Astrocyte (in vitro differentiated cells and primary cell): ENCODE data around the gene DIAPH3. TPM values are rescaled to one million over a fixed set of nuclear protein-coding genes. Genes with fewer than 3 reads are reported as not detected.

Experiments
- DNase-seq: peaks from one replicate; pipeline ENCODE4 v3.0.0-alpha.2; 2010; ENCODE audit warnings: low read depth
- FAIRE-seq: peaks from 2 replicates; lab custom pipeline; 2011; peaks lifted over from hg19 to GRCh38; lab: Jason Lieb, UNC
- H2AFZ ChIP-seq: 2 replicates; pipeline ENCODE4 v1.6.0; 2012; ENCODE audit warnings: low read depth, low read length, inconsistent platforms
- H3K27ac ChIP-seq: 2 replicates; pipeline ENCODE4 v1.5.1; 2011; ENCODE audit warnings: low read depth, low read length, inconsistent platforms
- H3K27me3 ChIP-seq: 2 replicates; pipeline ENCODE4 v1.6.0; 2011; ENCODE audit warnings: low read length, inconsistent platforms; ENCODE audit not compliant: insufficient read depth
- H3K36me3 ChIP-seq: 2 replicates; pipeline ENCODE4 v1.5.1; 2011; ENCODE audit warnings: low read length, inconsistent platforms; ENCODE audit not compliant: insufficient read depth
- H3K4me1 ChIP-seq: 2 replicates; pipeline ENCODE4 v1.5.1; 2011; ENCODE audit warnings: low read length, inconsistent platforms; ENCODE audit not compliant: insufficient read depth
- H3K4me2 ChIP-seq: 2 replicates; pipeline ENCODE4 v1.6.0; 2012; ENCODE audit warnings: low read length, inconsistent platforms
- H3K4me3 ChIP-seq: 2 replicates; pipeline ENCODE4 v1.5.1; 2011; ENCODE audit warnings: low read depth, mild to moderate bottlenecking, low read length, inconsistent platforms; ENCODE audit not compliant: insufficient read depth
- H3K79me2 ChIP-seq: 2 replicates; pipeline ENCODE4 v1.6.0; 2012; ENCODE audit warnings: mild to moderate bottlenecking, low read length, inconsistent platforms; ENCODE audit not compliant: insufficient read depth
- H3K9ac ChIP-seq: 2 replicates; pipeline ENCODE4 v1.6.0; 2012; ENCODE audit warnings: mild to moderate bottlenecking, low read length, inconsistent platforms
- H3K9me3 ChIP-seq: 2 replicates; pipeline ENCODE4 v1.5.1; 2012; ENCODE audit warnings: low read depth, mild to moderate bottlenecking, low read length, inconsistent platforms; ENCODE audit not compliant: insufficient read depth
- H4K20me1 ChIP-seq: 2 replicates; pipeline ENCODE4 v1.6.0; 2012; ENCODE audit warnings: low read length, inconsistent platforms; ENCODE audit not compliant: insufficient read depth
- H3K27ac Mint-ChIP-seq: one replicate; pipeline ENCODE4 v1.8.0; 2021; ENCODE audit warnings: mild to moderate bottlenecking, mixed read lengths; ENCODE audit not compliant: unreplicated experiment
- H3K27me3 Mint-ChIP-seq: one replicate; pipeline ENCODE4 v1.8.0; 2021; ENCODE audit warnings: low read depth, mixed read lengths; ENCODE audit not compliant: unreplicated experiment
- H3K36me3 Mint-ChIP-seq: one replicate; pipeline ENCODE4 v1.8.0; 2021; ENCODE audit warnings: low read depth, mixed read lengths; ENCODE audit not compliant: unreplicated experiment
- H3K4me1 Mint-ChIP-seq: one replicate; pipeline ENCODE4 v1.8.0; 2021; ENCODE audit warnings: low read depth, mixed read lengths; ENCODE audit not compliant: unreplicated experiment
- H3K4me3 Mint-ChIP-seq: one replicate; pipeline ENCODE4 v1.8.0; 2021; ENCODE audit warnings: mild to moderate bottlenecking, moderate library complexity, mixed read lengths; ENCODE audit not compliant: unreplicated experiment
- H3K9me3 Mint-ChIP-seq: one replicate; pipeline ENCODE4 v1.8.0; 2021; ENCODE audit warnings: mild to moderate bottlenecking, mixed read lengths; ENCODE audit not compliant: unreplicated experiment
- EZH2 ChIP-seq: IDR thresholded peaks from 2 replicates; pipeline ENCODE4 v1.6.1; 2012; ENCODE audit warnings: mild to moderate bottlenecking, low read length, inconsistent platforms; ENCODE audit not compliant: insufficient read depth
- total RNA-seq: library from RNA; stranded (reverse); gene quantifications from 2 replicates; pipeline ENCODE4 v1.2.1, GENCODE V29; 2021
- TF ChIP-seq, protein P1 (sequence below): IDR thresholded peaks from 2 replicates; pipeline ENCODE4 v1.5.1; 2011; ENCODE audit warnings: low read depth, mild to moderate bottlenecking, inconsistent platforms, low read length, moderate library complexity; ENCODE audit not compliant: insufficient read depth

Gene DIAPH3
- total RNA-seq, 1 donor from 2014 or later: 19.0 TPM

DNA sequence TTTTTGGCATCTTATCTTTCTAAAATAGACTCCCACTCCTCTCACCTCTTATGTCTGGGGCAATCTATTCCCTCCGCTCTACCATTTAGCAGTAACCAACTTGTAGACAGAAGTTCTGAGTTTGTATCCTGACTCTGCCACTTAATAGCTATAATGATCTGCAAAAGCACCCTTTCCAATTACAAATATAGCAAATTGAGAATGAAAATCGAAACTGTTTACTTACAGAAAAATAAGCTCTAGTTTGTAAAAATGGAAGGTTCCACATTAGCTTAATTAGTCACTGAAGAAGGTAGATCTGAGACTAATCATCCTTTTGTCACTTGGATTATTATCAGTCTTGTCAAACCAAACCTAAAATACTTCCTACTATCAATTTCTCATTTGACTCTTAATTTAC, 409.3 kb downstream of the DIAPH3 start:
- no peaks in the 10 kb centered on the region for H3K9me3 Mint-ChIP-seq
- H4K20me1 ChIP-seq: no peaks in the 10 kb centered on the region
- TF ChIP-seq, protein P1, sequence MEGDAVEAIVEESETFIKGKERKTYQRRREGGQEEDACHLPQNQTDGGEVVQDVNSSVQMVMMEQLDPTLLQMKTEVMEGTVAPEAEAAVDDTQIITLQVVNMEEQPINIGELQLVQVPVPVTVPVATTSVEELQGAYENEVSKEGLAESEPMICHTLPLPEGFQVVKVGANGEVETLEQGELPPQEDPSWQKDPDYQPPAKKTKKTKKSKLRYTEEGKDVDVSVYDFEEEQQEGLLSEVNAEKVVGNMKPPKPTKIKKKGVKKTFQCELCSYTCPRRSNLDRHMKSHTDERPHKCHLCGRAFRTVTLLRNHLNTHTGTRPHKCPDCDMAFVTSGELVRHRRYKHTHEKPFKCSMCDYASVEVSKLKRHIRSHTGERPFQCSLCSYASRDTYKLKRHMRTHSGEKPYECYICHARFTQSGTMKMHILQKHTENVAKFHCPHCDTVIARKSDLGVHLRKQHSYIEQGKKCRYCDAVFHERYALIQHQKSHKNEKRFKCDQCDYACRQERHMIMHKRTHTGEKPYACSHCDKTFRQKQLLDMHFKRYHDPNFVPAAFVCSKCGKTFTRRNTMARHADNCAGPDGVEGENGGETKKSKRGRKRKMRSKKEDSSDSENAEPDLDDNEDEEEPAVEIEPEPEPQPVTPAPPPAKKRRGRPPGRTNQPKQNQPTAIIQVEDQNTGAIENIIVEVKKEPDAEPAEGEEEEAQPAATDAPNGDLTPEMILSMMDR: no peak
- H3K27ac Mint-ChIP-seq: no peak overlapping the region
- H3K9ac ChIP-seq: no peak overlapping the region
- H3K36me3 Mint-ChIP-seq: peaks cover 2% of the 10 kb centered on the region
- DNase-seq (no peak), FAIRE-seq (no peak)
- no peaks in the 10 kb centered on the region for H3K9me3 ChIP-seq
- H3K27me3 ChIP-seq: no peaks in the 10 kb centered on the region
- no peak overlapping the region for H3K4me2 ChIP-seq
- no peak overlapping the region for H3K4me3 ChIP-seq
- peaks cover 10% of the 10 kb centered on the region for H3K4me1 Mint-ChIP-seq
- no peak overlapping the region for H3K4me3 Mint-ChIP-seq
- no peak overlapping the region for H3K27ac ChIP-seq
- H3K27me3 Mint-ChIP-seq: no peaks in the 10 kb centered on the region
- H3K36me3 ChIP-seq: no peaks in the 10 kb centered on the region
- H2AFZ ChIP-seq: no peak overlapping the region
- no peaks in the 10 kb centered on the region for H3K79me2 ChIP-seq
- peaks cover 14% of the 10 kb centered on the region for H3K4me1 ChIP-seq

DNA sequence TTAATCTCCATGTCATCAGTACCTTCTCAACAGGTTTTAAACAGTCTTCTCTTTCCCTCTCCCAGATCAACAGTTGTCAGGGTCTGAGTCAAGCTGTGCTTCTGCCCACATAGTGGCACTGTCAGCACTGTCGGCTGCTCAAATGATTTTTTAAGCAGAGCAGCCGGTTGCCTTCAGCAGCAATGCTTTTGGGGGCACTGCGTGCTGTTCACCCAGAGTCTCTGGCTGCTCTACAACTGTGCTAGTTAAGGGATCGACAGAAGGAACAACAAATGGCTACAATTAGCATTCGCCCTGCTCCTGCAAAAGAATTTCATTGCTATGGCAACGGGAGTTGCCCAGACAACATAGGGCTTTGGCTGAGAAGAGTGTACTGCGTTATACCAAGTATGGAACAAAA, 412.9 kb downstream of the DIAPH3 start:
- Mint-ChIP-seq H3K4me1 (peaks cover 10% of the 10 kb centered on the region), H3K4me3 (no peak overlapping the region), H3K36me3 (no peaks in the 10 kb centered on the region), H3K27me3 (no peaks in the 10 kb centered on the region), H3K9me3 (no peaks in the 10 kb centered on the region), H3K27ac (peak overlapping the region; percentile 21)
- Histone ChIP-seq H3K79me2 (no peaks in the 10 kb centered on the region), H3K9ac (peak overlapping the region; percentile 63), H3K27ac (peak overlapping the region; percentile 23), H2AFZ (peak overlapping the region; percentile 44), H3K9me3 (no peaks in the 10 kb centered on the region), H3K27me3 (no peaks in the 10 kb centered on the region), H3K4me2 (peak overlapping the region; percentile 84), H3K36me3 (no peaks in the 10 kb centered on the region), H4K20me1 (no peaks in the 10 kb centered on the region), H3K4me1 (peaks cover 18% of the 10 kb centered on the region), H3K4me3 (peak overlapping the region; percentile 49)
- TF ChIP-seq, protein P1: no peak
- no peak for TF ChIP-seq EZH2
- DNase-seq (peak; percentile 81), FAIRE-seq (no peak)

DNA sequence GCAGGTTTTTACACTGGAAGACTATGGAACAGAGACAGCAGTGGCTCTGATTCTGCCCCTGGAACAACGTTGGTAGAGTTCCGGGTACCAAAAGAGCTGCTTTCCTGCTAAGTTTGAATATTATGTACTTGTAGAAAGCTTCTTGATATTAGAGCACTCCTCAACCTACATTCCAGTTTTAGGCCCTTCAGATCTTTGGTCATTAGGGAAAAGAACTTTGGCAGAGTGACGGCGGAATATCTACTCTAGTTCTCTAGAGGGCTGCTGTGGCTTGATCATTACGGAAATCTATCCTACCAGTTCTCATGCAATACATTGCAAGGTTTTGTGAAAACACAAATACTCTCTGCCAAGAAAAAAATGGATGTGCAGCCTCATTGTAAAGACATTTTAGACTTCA, 415.7 kb downstream of the DIAPH3 start:
- H3K9me3 Mint-ChIP-seq: no peaks in the 10 kb centered on the region
- no peak for TF ChIP-seq EZH2
- TF ChIP-seq, protein P1: no peak
- H3K4me3 Mint-ChIP-seq: no peak overlapping the region
- no peak overlapping the region for H3K4me2 ChIP-seq
- no peaks in the 10 kb centered on the region for H3K27me3 Mint-ChIP-seq
- H3K4me1 ChIP-seq: peaks cover 24% of the 10 kb centered on the region
- no peak overlapping the region for H2AFZ ChIP-seq
- H3K36me3 ChIP-seq: no peaks in the 10 kb centered on the region
- no peaks in the 10 kb centered on the region for H3K79me2 ChIP-seq
- no peak for FAIRE-seq
- no peaks in the 10 kb centered on the region for H3K9me3 ChIP-seq
- H3K27me3 ChIP-seq: no peaks in the 10 kb centered on the region
- no peak overlapping the region for H3K27ac Mint-ChIP-seq
- H4K20me1 ChIP-seq: no peaks in the 10 kb centered on the region
- H3K36me3 Mint-ChIP-seq: no peaks in the 10 kb centered on the region
- H3K9ac ChIP-seq: no peak overlapping the region
- H3K4me1 Mint-ChIP-seq: peaks cover 14% of the 10 kb centered on the region
- no peak overlapping the region for H3K27ac ChIP-seq
- no peak for DNase-seq
- no peak overlapping the region for H3K4me3 ChIP-seq
